ENCODE measurements around the gene MGARP.
"Not testable (repeated sequence)": the region's sequence is repeated elsewhere in the genome, so short reads cannot be mapped to it uniquely, and the experiment has no call there.

MGARP gene

GRCh38 chr4:139295206-139295941 is 15.3 kb upstream of the MGARP start:
- peak; percentile 88 for DNase-seq

- no peak for DNase-seq
Observed at GRCh38 chr4:139286186-139286698, 6.2 kb upstream of the MGARP start.

GRCh38 chr4:139282721-139283075 is 2.7 kb upstream of the MGARP start:
- DNase-seq = no peak

GRCh38 chr4:139282065-139282720 is 2.2 kb upstream of the MGARP start:
- no peak for DNase-seq

- DNase-seq = no peak
Observed at GRCh38 chr4:139278912-139279759, 889 bp downstream of the MGARP start.

- no peak for DNase-seq
Observed at GRCh38 chr4:139278485-139278884, 1.5 kb downstream of the MGARP start.

- no peak for DNase-seq
Observed at GRCh38 chr4:139275281-139275735, 4.7 kb downstream of the MGARP start.

GRCh38 chr4:139274790-139275189 is 5.2 kb downstream of the MGARP start:
- DNase-seq = no peak

- DNase-seq = no peak
Observed at GRCh38 chr4:139273835-139274234, 6.2 kb downstream of the MGARP start.

GRCh38 chr4:139267301-139267700 is 12.7 kb downstream of the MGARP start:
- DNase-seq = peak; percentile 42

- peak; percentile 72 for DNase-seq
Observed at GRCh38 chr4:139266583-139267257, 13.3 kb downstream of the MGARP start.

- no peak for DNase-seq
Observed at GRCh38 chr4:139266208-139266582, 13.8 kb downstream of the MGARP start.

GRCh38 chr4:139265654-139266053 is 14.4 kb downstream of the MGARP start:
- DNase-seq = no peak

GRCh38 chr4:139256349-139256748 is 23.7 kb downstream of the MGARP start:
- DNase-seq = peak; percentile 25

- DNase-seq = not testable (repeated sequence)
Observed at GRCh38 chr4:139255581-139255980, 24.4 kb downstream of the MGARP start.

GRCh38 chr4:139253713-139254112 is 26.3 kb downstream of the MGARP start:
- no peak for DNase-seq

GRCh38 chr4:139253046-139253445 is 27.0 kb downstream of the MGARP start:
- DNase-seq = no peak

GRCh38 chr4:139247700-139248238 is 32.3 kb downstream of the MGARP start:
- DNase-seq = no peak

- DNase-seq = no peak
Observed at GRCh38 chr4:139247241-139247640, 32.8 kb downstream of the MGARP start.

- DNase-seq = no peak
Observed at GRCh38 chr4:139246166-139246565, 33.9 kb downstream of the MGARP start.

GRCh38 chr4:139245590-139245989 is 34.4 kb downstream of the MGARP start:
- DNase-seq = no peak

Measured in kidney glomerular epithelial cell (primary cell).